CD4-positive, alpha-beta T cell treated with Interleukin-10 for 1 hour (primary cell): ENCODE results near the gene MYO19.
"Not testable (repeated sequence)": the region's sequence is repeated elsewhere in the genome, so short reads cannot be mapped to it uniquely, and the experiment has no call there.

Experiments used
- DNase-seq: peaks from one replicate; pipeline ENCODE4 v3.0.0-alpha.2; 2020

The MYO19 gene

GRCh38 chr17:36496018-36496789 is 38.5 kb downstream of the MYO19 start:
- no peak for DNase-seq

GRCh38 chr17:36495076-36495578 is 39.5 kb downstream of the MYO19 start:
- no peak for DNase-seq

GRCh38 chr17:36494674-36495073 is 40.0 kb downstream of the MYO19 start:
- DNase-seq = no peak

- no peak for DNase-seq
These were observed 40.7 kb downstream of the MYO19 start for GRCh38 chr17:36493956-36494355.

GRCh38 chr17:36486204-36487194 is 48.2 kb downstream of the MYO19 start, which contains the start of gene ZNHIT3:
ZNHIT3 (plus strand) TSS chr17:36486681; CDS start chr17:36486700, 19 bp downstream.
- peak; percentile 92 for DNase-seq

GRCh38 chr17:36485805-36486203 is 48.9 kb downstream of the MYO19 start:
- DNase-seq = no peak

GRCh38 chr17:36485027-36485426 is 49.6 kb downstream of the MYO19 start:
- no peak for DNase-seq

GRCh38 chr17:36484021-36484420 is 50.6 kb downstream of the MYO19 start:
- DNase-seq = not testable (repeated sequence)

- DNase-seq = peak; percentile 81
These were observed 51.8 kb downstream of the MYO19 start for GRCh38 chr17:36482611-36483504.

GRCh38 chr17:36481829-36482228 is 52.8 kb downstream of the MYO19 start:
- DNase-seq = no peak

- DNase-seq = no peak
These were observed 59.2 kb downstream of the MYO19 start for GRCh38 chr17:36475346-36475970.

- no peak for DNase-seq
These were observed 60.1 kb downstream of the MYO19 start for GRCh38 chr17:36474571-36474970.

- DNase-seq = no peak
These were observed 64.2 kb downstream of the MYO19 start for GRCh38 chr17:36470499-36470898.

GRCh38 chr17:36469733-36470132 is 64.9 kb downstream of the MYO19 start:
- no peak for DNase-seq

GRCh38 chr17:36468903-36469635 is 65.6 kb downstream of the MYO19 start:
- DNase-seq = no peak

- no peak for DNase-seq
These were observed 69.9 kb downstream of the MYO19 start for GRCh38 chr17:36464765-36465088.

GRCh38 chr17:36463916-36464764 is 70.5 kb downstream of the MYO19 start:
- peak; percentile 40 for DNase-seq

- DNase-seq = no peak
These were observed 73.1 kb downstream of the MYO19 start for GRCh38 chr17:36461330-36462110.

- no peak for DNase-seq
These were observed 74.3 kb downstream of the MYO19 start for GRCh38 chr17:36460265-36460937.
